Stimulated activated CD4-positive, alpha-beta T cell treated with anti-CD3 and anti-CD28 coated beads, Interleukin-2, amount 100 ng/mL, for 24 hours (primary cell): ENCODE measurements around the gene SYT7.
"Not testable (repeated sequence)": the region's sequence is repeated elsewhere in the genome, so short reads cannot be mapped to it uniquely, and the experiment has no call there.

ENCODE experiments used
- DNase-seq, 2 donors: peaks; one replicate each; pipeline ENCODE4 v3.0.0-alpha.2; 2020

Gene SYT7, protein sequence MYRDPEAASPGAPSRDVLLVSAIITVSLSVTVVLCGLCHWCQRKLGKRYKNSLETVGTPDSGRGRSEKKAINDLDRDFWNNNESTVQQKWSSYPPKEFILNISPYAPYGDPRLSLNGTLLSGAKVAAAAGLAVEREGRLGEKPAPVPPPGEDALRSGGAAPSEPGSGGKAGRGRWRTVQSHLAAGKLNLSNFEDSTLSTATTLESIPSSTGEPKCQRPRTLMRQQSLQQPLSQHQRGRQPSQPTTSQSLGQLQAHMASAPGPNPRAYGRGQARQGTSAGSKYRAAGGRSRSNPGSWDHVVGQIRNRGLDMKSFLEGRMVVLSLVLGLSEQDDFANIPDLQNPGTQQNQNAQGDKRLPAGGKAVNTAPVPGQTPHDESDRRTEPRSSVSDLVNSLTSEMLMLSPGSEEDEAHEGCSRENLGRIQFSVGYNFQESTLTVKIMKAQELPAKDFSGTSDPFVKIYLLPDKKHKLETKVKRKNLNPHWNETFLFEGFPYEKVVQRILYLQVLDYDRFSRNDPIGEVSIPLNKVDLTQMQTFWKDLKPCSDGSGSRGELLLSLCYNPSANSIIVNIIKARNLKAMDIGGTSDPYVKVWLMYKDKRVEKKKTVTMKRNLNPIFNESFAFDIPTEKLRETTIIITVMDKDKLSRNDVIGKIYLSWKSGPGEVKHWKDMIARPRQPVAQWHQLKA

DNA sequence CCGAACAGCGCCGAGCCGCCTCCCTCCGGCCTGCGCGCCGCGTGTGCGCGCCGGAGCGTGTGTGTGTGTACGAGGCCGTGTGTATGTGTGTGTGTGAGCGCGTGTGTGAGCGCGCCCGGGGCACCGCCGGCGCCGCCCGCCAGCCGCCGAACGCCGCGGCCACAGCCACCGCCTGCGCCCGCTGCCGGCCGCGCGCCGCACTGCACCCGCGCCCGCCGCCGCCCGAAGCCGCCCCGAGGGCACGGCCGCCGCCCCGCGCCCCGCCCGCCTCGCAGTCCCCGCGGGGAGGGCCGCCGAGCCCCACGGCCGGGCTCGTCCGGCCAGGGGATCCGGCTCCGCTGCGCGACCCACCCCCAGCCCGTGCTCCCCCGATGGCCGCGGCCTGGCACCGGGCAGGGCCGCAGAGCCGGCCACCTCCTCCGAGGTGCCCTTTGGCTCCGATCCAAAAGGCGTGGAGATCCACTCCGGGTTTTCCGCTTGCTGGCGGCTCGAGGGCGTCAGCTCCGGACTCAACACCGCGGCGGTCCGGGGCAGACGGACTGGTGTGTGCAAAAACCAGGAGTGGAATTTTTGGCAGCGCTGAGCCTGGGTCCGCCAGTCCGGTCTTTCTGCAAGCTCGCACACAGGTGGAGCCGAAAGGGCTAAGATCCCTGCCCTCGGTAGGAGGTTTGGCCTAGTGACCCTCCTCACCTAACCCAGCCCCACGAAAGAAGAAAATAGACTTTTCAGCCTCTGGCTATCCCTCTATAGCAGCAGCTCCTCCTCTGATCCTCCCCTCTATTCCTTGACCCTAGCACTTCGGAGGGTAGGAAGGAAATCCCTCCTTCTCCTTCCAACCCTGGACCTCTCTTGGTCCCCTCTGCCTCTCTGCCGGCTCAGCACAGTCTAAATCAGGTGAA, at the start of gene SYT7:
Gene SYT7, minus strand, starts transcription at position 47 of the 899 bp plus-strand sequence. CDS start 256 bp downstream, outside the sequence.
- peak; percentile 98 for DNase-seq

DNA sequence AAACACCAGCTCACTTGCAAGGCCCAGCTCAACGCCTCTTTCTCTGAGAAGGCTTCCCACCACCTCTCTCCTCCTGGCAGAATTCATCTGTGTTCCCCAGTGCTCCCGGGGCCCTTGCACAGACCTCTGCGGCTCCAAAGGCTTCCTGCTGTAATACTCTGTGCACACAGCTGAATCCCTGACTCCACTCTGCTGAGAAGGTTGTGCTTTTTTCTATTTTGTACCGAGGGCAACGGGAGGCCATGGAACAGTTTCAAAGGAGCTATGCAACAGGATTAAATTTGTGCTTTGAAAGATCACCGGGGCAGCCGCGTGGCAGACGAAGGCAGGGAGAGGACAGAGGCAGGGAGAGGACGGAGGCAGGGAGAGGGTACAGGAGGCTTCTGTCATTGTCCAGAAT, 49.2 kb upstream of the SYT7 start:
- no peak for DNase-seq

DNA sequence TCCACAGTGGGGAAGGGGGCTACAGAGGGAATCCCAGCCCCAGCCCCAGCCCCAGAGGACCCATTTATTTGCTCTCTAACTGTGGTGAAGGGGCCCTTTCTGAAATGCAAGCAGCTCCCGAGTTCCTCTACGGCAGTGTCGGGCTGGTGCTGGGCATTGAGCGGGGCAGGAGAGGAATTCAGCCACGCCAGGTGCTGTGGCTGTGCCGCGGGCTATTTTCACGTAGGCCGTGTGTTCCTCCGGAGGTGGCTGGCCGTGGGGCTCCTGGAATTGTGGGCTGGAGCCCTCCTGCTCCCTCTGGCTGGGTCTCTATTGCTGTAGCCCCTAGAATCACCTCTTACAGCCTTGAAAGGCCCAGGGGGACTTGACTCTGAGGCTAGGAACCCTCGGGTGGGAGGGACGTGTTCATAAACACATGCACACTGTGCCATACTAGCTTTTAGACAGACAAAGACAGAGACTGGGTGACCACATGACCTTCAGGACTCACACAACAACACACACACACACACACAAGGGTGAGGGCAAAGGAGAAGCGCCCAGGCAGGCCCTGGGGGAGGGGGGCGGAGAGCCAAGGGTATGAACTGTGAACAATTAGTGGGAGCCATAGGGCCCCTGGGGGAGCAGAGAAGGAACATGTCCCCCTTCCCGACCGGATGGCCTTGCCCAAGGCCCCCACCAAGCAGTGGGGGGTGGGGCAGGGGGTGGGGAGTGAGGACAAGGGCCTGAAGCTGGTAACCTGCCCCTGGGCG, 48.4 kb upstream of the SYT7 start:
- DNase-seq = no peak

DNA sequence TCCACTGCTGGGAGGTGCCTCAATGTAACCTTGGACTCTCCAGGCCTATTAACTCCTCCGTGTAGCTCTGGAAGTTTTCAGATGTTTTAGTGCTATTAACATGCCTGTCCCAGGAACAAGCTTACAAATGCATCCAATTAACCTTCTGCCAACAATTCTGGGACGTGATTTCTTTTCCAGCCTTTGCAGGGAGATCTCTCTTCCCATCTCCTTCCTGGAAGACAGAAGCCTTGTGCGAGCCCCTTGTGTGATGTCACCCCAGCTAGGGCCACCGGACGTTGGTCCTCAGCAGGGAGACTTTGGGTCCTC, 47.7 kb upstream of the SYT7 start:
- no peak for DNase-seq

DNA sequence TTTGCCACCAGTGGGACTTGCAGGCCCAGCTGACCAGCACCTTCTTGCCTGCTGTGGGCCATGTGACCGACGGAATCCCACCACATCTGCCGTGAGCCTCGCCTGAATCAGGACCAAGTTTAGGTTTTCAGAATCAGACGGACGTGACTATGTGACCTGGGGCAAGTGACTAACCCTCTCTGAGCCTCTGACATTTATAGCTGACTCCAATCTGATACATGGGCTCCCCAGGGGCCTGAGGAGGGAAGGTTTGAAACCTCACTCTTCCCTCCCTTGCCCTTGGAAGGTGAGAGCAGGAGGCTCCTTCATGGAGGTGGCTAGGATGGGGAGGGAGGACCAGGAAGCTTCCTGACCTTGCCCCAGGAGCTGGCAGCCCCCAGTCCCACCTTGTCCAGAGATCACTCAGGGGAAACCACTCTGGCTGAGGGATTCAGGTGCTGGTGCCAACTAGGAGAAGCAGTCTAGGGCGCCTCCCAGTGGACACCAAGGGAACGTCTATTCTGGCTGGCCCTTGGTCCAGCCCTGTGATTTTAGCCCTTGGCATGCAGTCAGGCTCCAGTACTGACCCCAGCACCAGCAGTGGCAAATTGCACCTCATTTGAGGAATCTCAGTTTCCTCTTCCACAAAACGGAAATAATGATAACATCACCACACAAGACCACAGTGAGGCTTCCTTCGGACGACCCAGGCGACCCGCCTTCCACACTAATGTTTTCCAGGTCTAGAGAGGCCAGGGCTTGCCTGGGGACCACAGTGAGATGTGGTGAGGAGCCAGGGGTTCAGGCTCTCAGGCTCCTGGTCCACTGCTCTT, 47.2 kb upstream of the SYT7 start:
- DNase-seq = peak; percentile 42 to 65

DNA sequence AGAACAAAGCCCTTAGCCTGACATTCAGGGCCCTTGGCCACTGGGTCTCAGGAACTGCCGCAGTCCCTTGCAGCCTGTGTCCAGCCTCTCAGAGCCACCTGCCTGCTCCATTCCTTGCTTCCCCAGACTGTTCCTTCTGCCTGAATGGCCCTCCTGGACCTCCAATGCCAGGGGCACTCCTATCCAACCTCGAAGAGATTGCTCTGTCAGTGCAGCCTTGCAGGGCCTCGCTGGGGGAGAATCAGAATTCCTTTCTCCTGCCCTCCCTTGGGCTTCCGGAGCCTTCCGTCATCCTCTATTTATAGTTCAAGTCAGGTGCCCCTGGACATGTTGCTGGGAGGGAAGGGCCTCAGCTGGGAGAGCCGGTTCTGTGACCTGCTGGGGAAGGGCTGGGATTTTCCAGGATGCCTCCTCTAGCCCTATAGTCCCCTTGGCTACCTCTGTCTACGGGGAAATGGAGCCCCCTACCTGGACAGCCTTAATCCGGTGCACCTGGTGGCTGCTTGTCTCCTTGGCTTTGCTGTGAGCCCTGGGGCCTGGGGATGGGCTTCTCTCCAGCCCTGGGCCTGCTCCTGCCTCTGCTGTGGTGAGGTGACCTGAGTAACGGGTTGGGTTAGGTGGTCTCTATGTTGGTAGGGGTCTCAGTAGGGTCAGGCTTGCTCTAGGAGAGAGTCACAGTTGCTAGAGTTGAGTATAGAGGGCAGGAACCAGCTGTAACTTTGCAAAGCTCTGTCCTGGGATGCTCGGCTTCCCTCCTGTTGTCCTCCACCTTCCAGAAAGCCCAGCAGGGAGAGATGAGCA, 45.9 kb upstream of the SYT7 start:
- DNase-seq = no peak

DNA sequence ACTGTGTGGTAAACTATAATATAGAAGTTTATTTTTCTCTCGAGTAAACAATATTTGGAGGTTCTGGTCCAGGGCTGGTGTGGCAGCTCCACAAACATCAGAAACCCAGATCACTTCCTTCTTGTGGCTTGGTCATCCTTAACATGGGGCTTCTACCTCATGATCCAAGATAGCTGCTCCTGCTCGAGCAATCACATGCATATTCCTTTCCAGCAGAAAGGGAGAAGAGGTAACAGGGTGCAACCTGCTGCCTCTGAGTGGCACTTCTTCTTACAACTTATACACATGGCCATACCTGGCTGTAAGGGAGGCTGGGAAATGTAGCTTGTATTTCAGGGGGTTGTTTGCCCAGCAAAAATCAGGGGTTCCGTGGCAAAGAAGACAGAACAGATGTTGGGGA, 44.6 kb upstream of the SYT7 start:
- DNase-seq = no peak

DNA sequence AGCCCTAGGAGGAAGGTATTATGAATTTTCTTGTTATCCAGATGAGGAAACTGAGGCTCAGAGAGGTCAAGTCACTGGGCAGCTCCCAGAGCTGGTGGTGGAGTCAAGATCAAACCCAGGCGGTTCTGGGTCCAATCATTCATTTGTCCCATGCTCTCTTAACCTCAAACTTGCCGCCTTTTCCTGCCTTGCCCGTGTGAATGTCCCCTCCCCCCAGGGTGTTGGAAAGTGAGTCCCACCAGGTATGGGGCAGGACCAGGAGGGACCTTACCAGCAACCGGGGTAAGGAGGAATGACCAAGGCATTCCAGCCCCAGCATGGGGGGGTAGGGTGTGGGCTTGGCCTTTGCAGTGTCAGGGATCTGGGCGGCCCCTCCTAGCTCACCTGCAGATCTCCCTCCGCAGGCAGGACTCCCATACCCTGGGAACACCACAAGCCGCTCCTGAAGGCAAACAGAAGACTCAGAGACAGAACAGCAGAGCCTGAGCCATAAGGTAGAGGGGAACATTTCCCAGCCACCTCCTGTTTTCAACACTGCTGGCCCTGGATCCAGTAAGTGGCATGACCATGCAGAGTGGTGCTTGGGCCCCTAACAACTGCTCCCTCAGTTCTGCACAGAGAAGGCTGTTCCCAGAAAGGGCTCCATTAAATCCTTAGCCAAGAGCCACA, 41.2 kb upstream of the SYT7 start:
- no peak for DNase-seq

DNA sequence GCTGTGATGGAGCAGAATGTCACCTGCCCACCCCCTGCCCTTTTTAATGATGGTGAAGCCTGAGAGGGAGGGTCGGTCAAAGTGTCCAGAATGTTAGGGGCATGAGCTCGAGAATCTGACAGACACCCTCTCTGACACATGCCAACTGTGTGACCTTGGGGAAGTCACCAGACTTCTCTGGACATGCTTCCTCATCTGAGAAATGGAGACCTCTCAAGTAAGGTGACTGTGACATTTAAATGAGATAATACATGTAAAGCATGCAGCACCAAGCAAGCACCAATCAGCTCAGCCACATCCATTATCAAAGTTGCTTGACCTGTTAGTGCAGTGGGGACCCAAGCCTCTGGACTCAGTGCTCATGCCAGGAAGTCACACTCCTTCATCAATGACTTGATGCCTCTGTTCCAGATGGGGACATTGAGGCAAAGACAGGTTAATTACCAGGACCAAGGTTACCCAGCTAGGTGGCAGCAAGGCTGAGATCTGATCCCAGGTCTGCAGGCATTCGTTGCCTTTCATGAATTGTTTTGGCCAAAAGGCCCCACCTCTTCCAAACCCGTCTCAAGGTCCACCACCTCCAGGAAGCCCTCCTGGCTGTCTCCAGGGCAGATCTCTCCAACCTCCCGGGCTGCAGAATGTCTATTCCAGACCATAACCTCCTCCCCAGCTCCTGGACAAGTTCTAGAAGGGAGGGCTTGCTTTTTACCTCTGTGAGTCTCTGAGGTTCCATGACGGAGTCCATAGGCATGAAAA, 38.8 kb upstream of the SYT7 start:
- no peak for DNase-seq

DNA sequence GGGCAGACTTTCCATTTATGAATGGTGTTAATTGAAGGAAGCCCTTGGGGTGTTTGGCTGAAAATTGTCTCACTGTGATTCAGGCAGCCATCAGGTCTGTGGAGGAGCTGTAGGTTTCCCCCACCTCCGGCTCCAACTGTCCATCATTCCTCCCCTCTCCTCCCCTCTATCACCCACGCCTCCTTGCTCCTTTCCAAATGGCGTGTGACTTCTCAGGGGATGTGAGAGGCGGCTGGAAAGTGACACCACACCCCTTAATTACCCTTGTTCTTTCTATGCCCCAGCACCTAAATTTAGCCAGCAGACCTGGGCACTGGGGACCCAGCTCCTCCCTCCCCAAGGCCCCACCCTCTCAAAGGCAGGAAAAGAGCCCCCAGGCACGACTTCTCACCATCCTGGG, 38.1 kb upstream of the SYT7 start:
- no peak for DNase-seq

DNA sequence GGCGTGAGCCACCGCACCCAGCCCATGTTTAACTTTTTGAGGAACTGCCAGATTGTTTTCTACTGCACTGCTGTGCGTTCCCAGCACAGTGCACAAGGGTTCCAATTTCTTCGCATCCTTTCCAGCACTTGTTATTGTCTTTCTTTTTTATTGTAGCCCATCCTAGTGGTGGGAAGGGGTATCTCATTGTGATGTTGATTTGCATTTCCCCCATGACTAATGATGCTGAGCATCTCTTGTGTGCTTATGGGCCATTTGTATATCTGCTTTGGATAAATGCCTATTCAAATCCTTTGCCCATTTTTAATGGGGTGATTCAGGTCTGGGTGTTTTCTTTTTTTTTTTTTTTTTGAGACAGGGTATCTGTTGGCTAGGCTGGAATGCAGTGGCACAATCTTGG, 36.6 kb upstream of the SYT7 start:
- DNase-seq = no peak

DNA sequence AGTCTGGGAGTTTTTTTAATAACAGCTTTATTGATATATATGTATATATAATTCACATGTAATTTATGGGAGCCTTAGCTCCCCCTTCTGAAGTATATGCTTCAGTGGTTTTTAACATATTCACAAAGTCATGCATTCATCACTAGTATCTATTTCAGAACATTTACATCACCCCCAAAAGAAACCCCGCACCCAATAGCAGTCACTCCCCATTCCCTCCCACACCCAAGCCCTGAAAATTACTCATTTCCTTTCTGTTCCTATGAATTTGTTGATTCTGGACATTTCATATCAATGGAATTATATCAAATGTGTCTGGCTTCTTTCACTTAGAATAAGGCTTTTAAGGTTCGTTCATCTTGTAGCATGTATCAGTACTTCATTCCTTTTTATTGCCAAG, 35.6 kb upstream of the SYT7 start:
- DNase-seq = no peak

DNA sequence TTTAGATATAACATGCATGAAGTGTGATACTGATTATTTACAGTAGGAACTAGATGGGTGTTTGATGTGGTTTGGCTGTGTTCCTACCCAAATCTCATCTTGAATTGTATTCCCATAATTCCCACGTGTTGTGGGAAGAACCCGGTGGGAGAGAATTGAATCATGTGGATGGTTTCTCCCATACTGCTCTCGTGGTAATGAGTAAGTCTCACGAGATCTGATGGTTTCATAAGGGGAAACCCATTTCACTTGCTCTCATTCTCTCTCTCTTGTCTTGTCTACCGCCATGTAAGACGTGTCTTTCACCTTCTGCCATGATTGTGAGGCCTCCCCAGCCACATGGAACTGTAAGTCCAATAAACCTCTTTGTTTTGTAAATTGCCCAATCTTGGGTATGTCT, 33.9 kb upstream of the SYT7 start:
- not testable (repeated sequence) for DNase-seq

DNA sequence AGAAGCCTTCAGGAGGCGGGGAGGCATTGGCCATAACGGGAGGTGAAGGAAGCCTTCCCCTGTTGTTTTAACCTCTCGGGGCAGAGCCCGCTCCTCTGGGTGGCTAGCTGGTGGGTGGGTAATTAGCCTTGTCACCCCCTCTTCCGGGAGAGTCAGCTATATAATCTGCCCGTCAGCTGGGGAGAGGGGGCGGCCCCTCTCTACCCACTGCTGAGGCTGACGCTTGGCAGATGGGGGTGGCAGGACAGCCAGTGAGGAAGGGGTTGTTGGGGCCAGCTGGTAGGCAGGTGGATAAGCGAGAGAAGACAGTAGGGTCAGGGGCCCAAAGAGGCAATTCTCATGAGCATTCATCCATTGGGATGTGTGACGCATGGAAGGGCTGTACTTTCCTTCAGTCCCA, 33.0 kb upstream of the SYT7 start:
- no peak for DNase-seq

DNA sequence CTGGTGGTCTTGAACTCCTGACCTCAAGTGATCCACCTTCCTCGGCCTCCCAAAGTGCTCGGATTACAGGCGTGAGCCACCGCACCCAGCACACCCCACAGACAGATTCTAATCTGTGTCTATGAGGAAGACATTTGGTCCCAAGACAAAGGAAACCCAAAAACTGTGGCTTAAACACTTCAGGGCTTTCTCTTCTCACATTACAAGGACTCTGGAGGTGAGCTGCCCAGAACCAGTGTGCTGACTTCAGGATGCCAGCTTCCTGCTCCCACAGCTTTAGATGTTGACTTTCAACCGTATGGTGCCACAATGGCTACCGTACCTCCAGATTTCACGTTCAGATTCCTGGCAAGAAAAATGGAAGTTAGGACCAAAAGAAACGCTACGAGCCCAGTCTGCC, 32.2 kb upstream of the SYT7 start:
- DNase-seq = no peak

DNA sequence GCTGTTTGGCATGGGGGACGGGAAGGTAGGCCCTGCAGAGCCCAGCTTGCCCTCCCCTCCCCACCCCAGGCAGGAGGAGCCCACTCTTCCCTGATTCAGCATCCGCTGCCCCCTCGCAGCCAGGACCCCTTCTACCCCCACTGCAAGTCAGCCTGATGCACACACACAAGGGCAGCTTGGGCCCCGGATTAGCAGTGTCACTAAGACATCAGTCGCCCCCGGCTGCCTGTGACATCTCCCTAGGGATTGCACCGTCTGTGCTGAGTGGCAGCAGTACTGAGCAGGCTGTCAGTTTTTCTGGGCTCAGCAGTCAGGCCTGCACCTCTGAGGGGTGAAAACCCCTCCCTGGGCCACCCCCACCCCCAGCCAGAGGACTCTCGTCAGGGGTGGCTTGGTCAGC, 30.4 kb upstream of the SYT7 start:
- DNase-seq = no peak

DNA sequence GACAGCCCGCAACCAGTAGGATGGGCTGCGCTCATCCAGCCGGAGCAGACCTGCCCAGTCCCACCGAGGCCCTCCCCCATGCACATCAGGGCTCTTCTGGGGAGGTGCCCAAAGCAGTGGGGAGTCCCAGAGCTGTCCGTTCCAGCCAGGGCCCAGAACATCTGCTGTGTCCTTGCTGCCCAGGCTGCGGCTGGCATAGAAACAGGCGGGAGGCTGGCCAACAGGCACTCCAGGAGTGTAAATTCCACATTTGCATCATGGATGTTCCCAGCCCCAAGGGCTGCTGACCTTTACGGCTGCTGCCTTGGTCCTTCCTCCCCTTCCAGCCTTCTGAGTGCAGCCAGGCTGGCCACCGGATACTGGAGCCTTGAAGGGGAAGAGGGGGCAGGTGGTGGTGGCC, 30.0 kb upstream of the SYT7 start:
- no peak for DNase-seq

DNA sequence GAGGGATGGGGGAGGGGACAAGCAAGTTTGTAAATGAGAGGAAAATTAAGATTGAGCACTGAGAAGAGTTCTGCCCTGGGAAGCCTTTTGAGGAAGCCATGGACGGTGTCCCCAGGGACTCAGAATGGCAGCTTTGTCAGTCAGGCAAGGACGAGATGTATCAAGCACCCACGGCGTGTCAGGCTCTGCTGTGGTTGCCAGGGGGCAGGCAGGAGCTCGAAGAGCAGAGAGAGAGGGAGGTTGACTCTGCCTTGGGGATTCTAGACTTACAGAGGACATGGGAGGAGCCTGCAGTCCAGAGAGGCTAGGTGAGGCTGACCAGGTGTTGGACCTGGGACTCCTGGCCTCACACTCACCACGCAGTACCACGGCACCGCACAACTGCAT, 29.1 kb upstream of the SYT7 start:
- DNase-seq = no peak

DNA sequence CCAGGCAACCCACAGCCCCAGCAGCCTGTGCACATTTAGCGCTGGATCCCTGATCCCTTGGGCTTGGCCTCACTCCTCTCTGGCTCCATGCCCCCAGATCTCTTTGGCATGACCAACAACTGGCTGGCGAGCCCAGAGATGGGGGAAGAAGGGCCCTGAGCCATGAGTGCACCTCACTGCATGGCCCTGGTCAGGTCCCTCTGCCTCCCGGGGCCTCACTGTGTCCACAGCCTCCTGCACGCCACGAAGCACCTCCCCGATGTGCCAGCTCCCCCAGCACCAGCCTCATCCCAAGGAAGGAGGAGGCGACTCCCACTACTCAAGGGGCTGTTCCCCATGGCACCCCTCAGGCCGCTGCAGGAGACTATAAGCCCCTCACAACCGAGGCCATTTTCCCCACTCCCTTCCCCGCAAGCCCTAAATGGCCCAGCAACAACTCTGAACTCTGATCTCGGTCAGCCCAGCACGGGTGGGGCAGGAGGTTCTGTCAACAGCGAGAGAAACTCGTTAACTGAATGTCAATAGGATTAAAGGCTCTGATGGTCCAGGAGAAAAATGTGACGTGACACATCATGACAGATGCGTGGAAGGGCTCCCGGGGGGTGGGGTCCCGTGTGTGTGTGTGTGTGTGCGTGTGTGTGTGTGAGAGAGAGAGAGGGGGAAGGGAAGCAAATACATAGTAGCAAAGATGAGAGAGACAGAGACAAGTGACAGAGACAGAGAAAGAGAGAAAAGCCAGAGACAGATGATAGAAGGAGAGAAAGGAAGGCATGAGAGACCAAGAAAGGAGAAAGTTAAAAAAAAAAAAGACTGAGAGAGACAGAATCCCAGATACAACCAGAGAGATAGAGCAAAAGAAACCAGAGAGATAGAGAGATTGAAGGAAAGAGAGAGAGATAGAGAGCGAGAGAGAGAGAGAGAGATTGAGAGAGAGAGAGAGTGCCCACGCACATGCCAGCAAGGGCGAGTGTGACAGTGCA, 28.4 kb upstream of the SYT7 start:
- no peak for DNase-seq
